IMR-90 (cell line): Measurements from ENCODE around the gene CHMP1A. TPM values are rescaled to one million over a fixed set of nuclear protein-coding genes. Genes with fewer than 3 reads are reported as not detected.

ENCODE experiments used
- ATAC-seq: fragments of 200-7000 bp; cut with Tn5 transposase; 2 replicates; pipeline ENCODE4 v1.9.1; 2020; ENCODE audit warnings: low read depth, mild to moderate bottlenecking, moderate library complexity
- BruUV-seq: library from RNA; stranded (reverse); fragments of 400-500 nt; replicated peaks from 2 replicates; lab custom pipeline; 2021; lab: Mats Ljungman, UMichigan
- CTCF ChIA-PET: fragments of 300-600 bp; formaldehyde crosslinking; extraction: SDS; loops from one replicate; lab custom pipeline; 2021; ENCODE audit warnings: antibody characterized with exemption; lab: Yijun Ruan, JAX
- POLR2A ChIA-PET: fragments of 300-600 bp; sonication (Branson Sonifier 250); formaldehyde crosslinking; loops from one replicate; lab custom pipeline; 2022; ENCODE audit warnings: antibody characterized with exemption; ENCODE audit not compliant: unreplicated experiment; lab: Charles Lee
- DNase-seq: peaks from one replicate; pipeline ENCODE4 v3.0.0; 2013
- H2AFZ ChIP-seq: replicated peaks from 2 replicates; pipeline ENCODE3; 2013; ENCODE audit warnings: low read length, mild to moderate bottlenecking; ENCODE audit not compliant: poor library complexity
- H2AK5ac ChIP-seq: 2 replicates; pipeline ENCODE4 v1.6.1; 2013; ENCODE audit warnings: low read depth, low read length, inconsistent platforms
- H2AK9ac ChIP-seq: replicated peaks from 2 replicates; pipeline ENCODE3; 2013; ENCODE audit warnings: mild to moderate bottlenecking, low read depth, low read length, moderate library complexity; ENCODE audit not compliant: poor library complexity
- H2BK120ac ChIP-seq: 2 replicates; pipeline ENCODE4 v1.6.1; 2013; ENCODE audit warnings: low read depth, low read length, inconsistent platforms
- H2BK15ac ChIP-seq: 3 replicates; pipeline ENCODE4 v1.6.1; 2013; ENCODE audit warnings: low read depth, low read length, inconsistent platforms
- H2BK20ac ChIP-seq: 2 replicates; pipeline ENCODE4 v1.6.1; 2013; ENCODE audit warnings: low read depth, mild to moderate bottlenecking, inconsistent platforms, low read length, moderate library complexity
- H2BK5ac ChIP-seq: 2 replicates; pipeline ENCODE4 v1.6.1; 2013; ENCODE audit warnings: mild to moderate bottlenecking, low read depth, low read length, inconsistent platforms; ENCODE audit not compliant: poor library complexity, severe bottlenecking
- H3K14ac ChIP-seq: replicated peaks from 2 replicates; pipeline ENCODE4 v1.6.1; 2013; ENCODE audit warnings: low read depth, low read length, inconsistent platforms
- H3K18ac ChIP-seq: 2 replicates; pipeline ENCODE4 v1.6.1; 2013; ENCODE audit warnings: low read depth, low read length, control low read depth
- H3K23ac ChIP-seq: 2 replicates; pipeline ENCODE4 v1.6.1; 2013; ENCODE audit warnings: low read depth, low read length, inconsistent platforms
- H3K27ac ChIP-seq: 2 replicates; pipeline ENCODE4 v1.5.1; 2013; ENCODE audit warnings: mild to moderate bottlenecking, control low read depth, low read length; ENCODE audit not compliant: insufficient read depth
- H3K27me3 ChIP-seq: 2 replicates; pipeline ENCODE4 v1.6.1; 2013; ENCODE audit warnings: low read length; ENCODE audit not compliant: control insufficient read depth, insufficient read depth
- H3K36me3 ChIP-seq: 2 replicates; pipeline ENCODE4 v1.6.1; 2013; ENCODE audit warnings: low read length, mixed read lengths; ENCODE audit not compliant: control insufficient read depth, insufficient read depth
- H3K4ac ChIP-seq: 2 replicates; pipeline ENCODE4 v1.6.1; 2013; ENCODE audit warnings: low read depth, low read length, inconsistent platforms
- H3K4me1 ChIP-seq: 2 replicates; pipeline ENCODE4 v1.6.1; 2013; ENCODE audit warnings: low read length, mixed read lengths; ENCODE audit not compliant: control insufficient read depth, insufficient read depth
- H3K4me2 ChIP-seq: 2 replicates; pipeline ENCODE4 v1.6.1; 2013; ENCODE audit warnings: low read depth, mild to moderate bottlenecking, control low read depth, low read length, moderate library complexity
- H3K4me3 ChIP-seq: 2 replicates; pipeline ENCODE4 v1.5.1; 2013; ENCODE audit warnings: low read depth, mild to moderate bottlenecking, control low read depth, low read length, moderate library complexity; ENCODE audit not compliant: insufficient read depth
- H3K56ac ChIP-seq: 2 replicates; pipeline ENCODE4 v1.6.1; 2013; ENCODE audit warnings: low read length, inconsistent platforms; ENCODE audit not compliant: insufficient read depth; ENCODE audit errors: extremely low read depth
- H3K79me1 ChIP-seq, 2 experiments: 2 replicates each; pipeline ENCODE4 v1.6.1; 2013; ENCODE audit warnings: low read length in 2 of 2, inconsistent platforms in 1 of 2, low read depth in 1 of 2
- H3K9ac ChIP-seq: 2 replicates; pipeline ENCODE4 v1.6.1; 2013; ENCODE audit warnings: low read depth, low read length, control low read depth
- H3K9me1 ChIP-seq: 2 replicates; pipeline ENCODE4 v1.6.1; 2013; ENCODE audit warnings: low read length, inconsistent platforms; ENCODE audit not compliant: insufficient read depth
- H3K9me3 ChIP-seq: 2 replicates; pipeline ENCODE4 v1.6.1; 2013; ENCODE audit warnings: low read length; ENCODE audit not compliant: control insufficient read depth, insufficient read depth
- H4K20me1 ChIP-seq: 2 replicates; pipeline ENCODE4 v1.6.1; 2013; ENCODE audit warnings: low read length, inconsistent platforms; ENCODE audit not compliant: insufficient read depth
- H4K5ac ChIP-seq: 2 replicates; pipeline ENCODE4 v1.6.1; 2013; ENCODE audit warnings: mild to moderate bottlenecking, low read depth, low read length, control low read depth
- H4K8ac ChIP-seq, 2 experiments: 2 replicates each; pipeline ENCODE4 v1.6.1; 2013; ENCODE audit warnings: low read depth in 2 of 2, low read length in 2 of 2, control low read depth in 1 of 2, inconsistent platforms in 1 of 2
- H4K91ac ChIP-seq: 2 replicates; pipeline ENCODE4 v1.6.1; 2013; ENCODE audit warnings: low read depth, low read length, inconsistent platforms; ENCODE audit not compliant: insufficient read depth
- CHD1 ChIP-seq: IDR thresholded peaks from 2 replicates; pipeline ENCODE4 v1.6.1; 2012; ENCODE audit warnings: low read depth, low read length, improper control_type of control experiment
- MAZ ChIP-seq: IDR thresholded peaks from 2 replicates; pipeline ENCODE4 v1.6.1; 2012; ENCODE audit warnings: low read depth, mild to moderate bottlenecking, low read length, improper control_type of control experiment, moderate library complexity, borderline replicate concordance
- MXI1 ChIP-seq: IDR thresholded peaks from 2 replicates; pipeline ENCODE4 v1.6.1; 2012; ENCODE audit warnings: low read depth, mild to moderate bottlenecking, low read length, moderate library complexity, borderline replicate concordance
- NFE2L2 ChIP-seq: fragments of 150-350 bp; IDR thresholded peaks from 2 replicates; pipeline ENCODE4 v1.6.1; 2016; ENCODE audit warnings: low read depth, mild to moderate bottlenecking, low read length
- RAD21 ChIP-seq: IDR thresholded peaks from 2 replicates; pipeline ENCODE4 v1.6.1; 2012; ENCODE audit warnings: low read length, improper control_type of control experiment
- SMC3 ChIP-seq: fragments of 150-350 bp; IDR thresholded peaks from 2 replicates; pipeline ENCODE4 v1.6.1; 2016; ENCODE audit warnings: low read depth, mild to moderate bottlenecking, antibody characterized with exemption, low read length, moderate library complexity
- WGBS, 2 experiments: methylation state at CpG; one replicate each; pipeline versions ENCODE4 v1.1.5 to v1.1.7; 2013; ENCODE audit warnings: missing lambda C conversion rate in 2 of 2; ENCODE audit not compliant: insufficient read length in 1 of 2; ENCODE audit errors: extremely low coverage in 2 of 2; 5-methylcytosine and 5-hydroxymethylcytosine counted together
- dilution Hi-C: fragments of 300-500 bp; cut with HindIII; formaldehyde crosslinking; loops from one replicate; pipeline ENCODE4 v1.14.3; 2018; ENCODE audit warnings: low sequenced_read_pairs; ENCODE audit not compliant: unreplicated experiment
- in situ Hi-C: fragments of 300-500 bp; cut with MboI; formaldehyde crosslinking; loops from 3 replicates; pipeline ENCODE4 v1.14.3; 2019; ENCODE audit warnings: low sequenced_read_pairs, inconsistent platforms, mixed read lengths
- intact Hi-C: fragments of 100-400 bp; cut with micrococcal nuclease; formaldehyde crosslinking; loops from 2 replicates; pipeline ENCODE4 v1.10.0; 2022
- polyA plus RNA-seq, 3 experiments: library from polyadenylated mRNA; depleted of rRNA; stranded (reverse); fragments of >200 nt; gene quantifications; 2 replicates each; pipeline ENCODE4 v1.2.3, GENCODE V29; 2012; ENCODE audit warnings: low replicate concordance in 1 of 3
- total RNA-seq: library from RNA; depleted of rRNA; stranded (reverse); fragments of >200 nt; gene quantifications from 2 replicates; pipeline ENCODE4 v1.2.3, GENCODE V29; 2012

CHMP1A gene
- total and polyA plus RNA-seq, 2 of the 4 experiments (the other 2 are of a cell fraction): 97.3 to 99.8 TPM

DNA sequence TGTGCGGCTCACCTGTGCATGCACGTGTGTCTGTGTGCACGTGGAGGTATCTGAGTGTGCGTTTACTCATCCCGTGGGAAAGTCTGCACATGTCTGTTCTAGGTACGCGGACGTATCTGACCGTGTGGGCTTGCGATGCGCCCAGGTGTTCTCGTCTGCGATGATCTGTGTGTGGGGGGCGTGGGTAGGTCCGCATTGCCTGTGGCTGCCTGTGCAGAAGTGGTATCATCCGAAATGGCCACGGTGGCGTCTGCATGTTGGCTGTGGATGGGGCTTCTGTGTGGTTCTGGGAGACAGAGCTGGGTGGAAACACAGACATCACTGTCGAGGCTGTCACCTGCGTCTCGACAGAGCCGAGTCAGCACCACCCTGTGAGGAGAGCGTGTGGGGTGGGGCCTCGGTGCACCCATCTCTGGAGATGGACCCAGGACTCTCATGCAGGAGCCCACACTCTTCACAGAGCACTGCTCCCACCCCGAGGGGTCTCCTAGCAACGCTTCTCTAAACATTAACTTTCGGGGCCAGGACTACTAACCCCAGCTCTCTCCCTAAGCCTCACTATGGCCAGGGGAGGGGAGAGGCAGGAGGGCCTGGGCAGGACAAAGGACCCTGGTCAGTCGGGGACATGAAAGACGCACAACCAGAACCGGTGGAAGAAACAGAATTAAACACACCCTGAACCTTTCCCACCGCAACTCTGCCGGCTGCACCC, 35.7 kb downstream of the CHMP1A start:
- H2BK15ac ChIP-seq: no peak overlapping the region
- no peak overlapping the region for H3K23ac ChIP-seq
- no peak overlapping the region for H2BK20ac ChIP-seq
- ATAC-seq: no peak
- H4K91ac ChIP-seq: no peak overlapping the region
- peaks cover 43% of the 10 kb centered on the region for H3K27me3 ChIP-seq
- H3K36me3 ChIP-seq: no peaks in the 10 kb centered on the region
- WGBS, 2 experiments: 83% methylated on average over 18 of the region's 32 CpGs; no CpG with 5 or more reads in 1 of the 2 experiments
- no peak overlapping the region for H3K27ac ChIP-seq
- H2AFZ ChIP-seq: no peak overlapping the region
- no peak overlapping the region for H3K4me2 ChIP-seq
- BruUV-seq: no TSS peak
- no peak overlapping the region for H3K56ac ChIP-seq
- H3K79me1 ChIP-seq: no peaks in the 10 kb centered on the region
- ChIA-PET CTCF (interaction anchor here (0.9 kb wide), 1 partner anchor 12 kb away, joined by 3 read pairs; no protein-coding TSS in a partner anchor), POLR2A (no interaction called here)
- dilution Hi-C loops: no loop called here
- no peak overlapping the region for H3K18ac ChIP-seq
- no peaks in the 10 kb centered on the region for H3K9me3 ChIP-seq
- TF ChIP-seq MXI1 (no peak), NFE2L2 (no peak), RAD21 (no peak), MAZ (no peak), CHD1 (no peak), SMC3 (no peak)
- H3K4me1 ChIP-seq: peaks cover 2% of the 10 kb centered on the region; the same call in 1 of the 2 replicates
- in situ Hi-C loops: no loop called here
- no peaks in the 10 kb centered on the region for H3K9me1 ChIP-seq
- intact Hi-C loops: no loop called here
- H3K4ac ChIP-seq: no peak overlapping the region
- no peaks in the 10 kb centered on the region for H4K20me1 ChIP-seq
- no peak overlapping the region for H3K4me3 ChIP-seq
- no peak overlapping the region for H2AK5ac ChIP-seq
- no peak overlapping the region for H3K14ac ChIP-seq
- H2BK120ac ChIP-seq: no peak overlapping the region
- H2BK5ac ChIP-seq: no peak overlapping the region
- no peak overlapping the region for H4K8ac ChIP-seq
- no peak overlapping the region for H3K9ac ChIP-seq
- H4K5ac ChIP-seq: no peak overlapping the region
- no peak for DNase-seq
- H2AK9ac ChIP-seq: no peak overlapping the region
